ENCODE results near the gene ABHD5.

Gene ABHD5

DNA sequence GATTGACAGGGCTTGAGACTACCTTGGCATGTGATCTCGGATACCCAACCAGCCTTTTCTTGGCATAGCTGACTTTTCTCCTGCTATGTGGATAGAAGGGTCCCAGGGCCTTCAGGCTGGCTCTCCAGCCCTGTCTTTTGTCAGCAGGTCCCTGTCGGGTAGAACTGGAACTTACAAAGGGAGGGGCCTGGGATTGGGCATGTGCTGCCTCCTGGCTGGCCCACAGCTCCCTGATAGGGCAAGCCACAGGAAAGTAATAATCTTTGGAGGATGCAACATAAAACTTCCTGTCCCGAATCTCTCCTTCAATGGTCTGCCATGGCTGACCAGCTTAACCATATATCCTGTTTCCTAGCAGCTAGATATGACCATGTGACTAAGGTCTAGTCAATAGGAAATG is 89.1 kb downstream of the ABHD5 start:
- DNase-seq (ENCODE audit: low read depth): no peak

DNA sequence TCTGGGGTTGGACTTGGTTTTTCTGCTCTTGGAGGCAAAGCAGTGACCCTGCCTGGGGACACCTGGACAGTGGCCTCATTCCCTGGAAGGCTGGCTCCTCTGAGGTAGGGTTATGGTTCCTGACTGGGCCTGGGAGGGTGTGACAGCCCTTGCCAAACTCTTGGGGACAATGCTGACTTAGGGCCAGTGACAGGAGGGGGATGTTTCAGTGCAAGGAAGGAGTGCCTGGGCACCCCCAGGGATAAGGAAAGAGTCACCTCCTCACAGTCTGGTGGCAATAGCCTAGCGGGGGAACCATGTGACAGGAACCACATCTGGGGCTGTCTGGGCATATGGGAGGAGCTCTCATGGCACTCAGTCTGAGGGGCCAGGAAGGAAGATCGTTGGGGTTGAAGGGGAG is 91.8 kb downstream of the ABHD5 start:
- no peak for DNase-seq (ENCODE audit: low read depth)

Data from T-helper 22 cell (primary cell).